HEK293 (cell line): ENCODE measurements around the gene OPN4.
A peak's percentile ranks its signal among the peaks of the same experiment; 100 is the strongest.

ENCODE experiments used
- CTCF ChIA-PET: fragments of 350-600 bp; formaldehyde crosslinking; extraction: SDS; loops from one replicate; lab custom pipeline; 2021; ENCODE audit warnings: antibody characterized with exemption; lab: Yijun Ruan, JAX
- POLR2A ChIA-PET: fragments of 300-600 bp; formaldehyde crosslinking; extraction: SDS; loops from one replicate; lab custom pipeline; 2020; ENCODE audit warnings: antibody characterized with exemption, inconsistent platforms; lab: Yijun Ruan, JAX
- H3K27ac ChIP-seq: fragments of 200-500 bp; sonication (Bioruptor generic); 2 replicates; pipeline ENCODE4 v1.5.1; 2014; ENCODE audit warnings: low read depth, low read length, control low read depth, inconsistent platforms; ENCODE audit errors: extremely low read depth
- H3K36me3 ChIP-seq, 2 experiments: fragments of 200-500 bp in 1 of 2; sonication (Bioruptor generic) in 1 of 2; 1 replicate in 1 of 2; 2 replicates in 1 of 2; pipeline ENCODE4 v1.5.1; 2014 to 2017; ENCODE audit warnings: inconsistent platforms in 2 of 2, low read length in 2 of 2; ENCODE audit not compliant: control insufficient read depth in 2 of 2, insufficient read depth in 1 of 2
- H3K4me1 ChIP-seq: fragments of 200-500 bp; sonication (Bioruptor generic); 2 replicates; pipeline ENCODE4 v1.5.1; 2014; ENCODE audit warnings: mild to moderate bottlenecking, low read length, inconsistent platforms; ENCODE audit not compliant: control insufficient read depth, insufficient read depth
- H3K4me3 ChIP-seq: 2 replicates; pipeline ENCODE4 v1.5.1; 2011; ENCODE audit warnings: low read depth, mild to moderate bottlenecking, control low read depth, low read length, moderate library complexity
- H3K9me3 ChIP-seq: fragments of 200-500 bp; sonication (Bioruptor generic); 2 replicates; pipeline ENCODE4 v1.5.1; 2014; ENCODE audit warnings: low read depth, low read length, inconsistent platforms; ENCODE audit not compliant: control insufficient read depth, insufficient read depth
- HOXA7 ChIP-seq: sonication (generic); formaldehyde crosslinking; IDR thresholded peaks from 2 replicates; pipeline ENCODE4 v1.8.1; 2022; ENCODE audit warnings: missing genetic modification reagents, borderline replicate concordance
- KLF9 ChIP-seq: fragments of 450-650 bp; formaldehyde crosslinking; IDR thresholded peaks from 2 replicates; pipeline ENCODE4 v1.5.1; 2016; ENCODE audit warnings: missing biosample characterization, missing genetic modification characterization, low read depth
- PRDM4 ChIP-seq: fragments of 450-650 bp; formaldehyde crosslinking; IDR thresholded peaks from 2 replicates; pipeline ENCODE4 v1.5.1; 2017; ENCODE audit warnings: missing biosample characterization, missing genetic modification characterization
- REPIN1 ChIP-seq: fragments of 450-650 bp; formaldehyde crosslinking; IDR thresholded peaks from 2 replicates; pipeline ENCODE4 v1.5.1; 2017; ENCODE audit warnings: missing biosample characterization, missing genetic modification characterization, low read depth
- ZBTB6 ChIP-seq: fragments of 450-650 bp; formaldehyde crosslinking; IDR thresholded peaks from 2 replicates; pipeline ENCODE4 v1.5.1; 2017; ENCODE audit warnings: missing biosample characterization, missing genetic modification characterization
- ZFP41 ChIP-seq: fragments of 450-650 bp; formaldehyde crosslinking; IDR thresholded peaks from 2 replicates; pipeline ENCODE4 v1.5.1; 2016; ENCODE audit warnings: missing biosample characterization, missing genetic modification characterization, borderline replicate concordance
- ZIC2 ChIP-seq: fragments of 450-650 bp; formaldehyde crosslinking; IDR thresholded peaks from 2 replicates; pipeline ENCODE4 v1.5.1; 2016; ENCODE audit warnings: missing biosample characterization, missing genetic modification characterization
- ZNF140 ChIP-seq: fragments of 450-650 bp; formaldehyde crosslinking; IDR thresholded peaks from 2 replicates; pipeline ENCODE4 v1.5.1; 2016; ENCODE audit warnings: missing biosample characterization, missing genetic modification characterization
- ZNF169 ChIP-seq: fragments of 450-650 bp; formaldehyde crosslinking; IDR thresholded peaks from 2 replicates; pipeline ENCODE4 v1.5.1; 2016; ENCODE audit warnings: missing biosample characterization, missing genetic modification characterization
- ZNF2 ChIP-seq: fragments of 450-650 bp; formaldehyde crosslinking; IDR thresholded peaks from 2 replicates; pipeline ENCODE4 v1.5.1; 2016; ENCODE audit warnings: missing biosample characterization, missing genetic modification characterization
- ZNF202 ChIP-seq: fragments of 450-650 bp; formaldehyde crosslinking; IDR thresholded peaks from 2 replicates; pipeline ENCODE4 v1.5.1; 2016; ENCODE audit warnings: missing biosample characterization, missing genetic modification characterization, borderline replicate concordance
- ZNF211 ChIP-seq: fragments of 450-650 bp; formaldehyde crosslinking; IDR thresholded peaks from 2 replicates; pipeline ENCODE4 v1.5.1; 2016; ENCODE audit warnings: low read depth, missing biosample characterization, missing genetic modification characterization
- ZNF223 ChIP-seq: fragments of 450-650 bp; formaldehyde crosslinking; IDR thresholded peaks from 2 replicates; pipeline ENCODE4 v1.5.1; 2016; ENCODE audit warnings: missing biosample characterization, missing genetic modification characterization
- ZNF248 ChIP-seq: fragments of 450-650 bp; formaldehyde crosslinking; IDR thresholded peaks from 2 replicates; pipeline ENCODE4 v1.5.1; 2017; ENCODE audit warnings: missing biosample characterization, missing genetic modification characterization
- ZNF302 ChIP-seq: fragments of 450-650 bp; formaldehyde crosslinking; IDR thresholded peaks from 2 replicates; pipeline ENCODE4 v1.5.1; 2016; ENCODE audit warnings: missing biosample characterization, missing genetic modification characterization, low read depth
- ZNF311 ChIP-seq: fragments of 450-650 bp; formaldehyde crosslinking; IDR thresholded peaks from 2 replicates; pipeline ENCODE4 v1.5.1; 2017; ENCODE audit warnings: missing biosample characterization, missing genetic modification characterization, borderline replicate concordance
- ZNF324 ChIP-seq: fragments of 450-650 bp; formaldehyde crosslinking; IDR thresholded peaks from 2 replicates; pipeline ENCODE4 v1.5.1; 2016; ENCODE audit warnings: missing biosample characterization, missing genetic modification characterization
- ZNF354C ChIP-seq: fragments of 450-650 bp; formaldehyde crosslinking; IDR thresholded peaks from 2 replicates; pipeline ENCODE4 v1.5.1; 2016; ENCODE audit warnings: missing biosample characterization, missing genetic modification characterization, low read depth, borderline replicate concordance
- ZNF362 ChIP-seq: fragments of 450-650 bp; formaldehyde crosslinking; IDR thresholded peaks from 2 replicates; pipeline ENCODE4 v1.5.1; 2016; ENCODE audit warnings: missing biosample characterization, missing genetic modification characterization
- ZNF433 ChIP-seq: fragments of 450-650 bp; formaldehyde crosslinking; IDR thresholded peaks from 2 replicates; pipeline ENCODE4 v1.5.1; 2016; ENCODE audit warnings: missing biosample characterization, missing genetic modification characterization, low read depth
- ZNF521 ChIP-seq: fragments of 450-650 bp; formaldehyde crosslinking; IDR thresholded peaks from 2 replicates; pipeline ENCODE4 v1.5.1; 2017; ENCODE audit warnings: missing biosample characterization, mild to moderate bottlenecking, missing genetic modification characterization
- ZNF530 ChIP-seq: fragments of 450-650 bp; formaldehyde crosslinking; IDR thresholded peaks from 2 replicates; pipeline ENCODE4 v1.5.1; 2016; ENCODE audit warnings: low read depth, missing biosample characterization, missing genetic modification characterization
- ZNF626 ChIP-seq: fragments of 450-650 bp; sonication (Bioruptor Pico); formaldehyde crosslinking; IDR thresholded peaks from 2 replicates; pipeline ENCODE4 v1.5.1; 2018; ENCODE audit warnings: missing biosample characterization, missing genetic modification characterization, inconsistent platforms
- ZNF670 ChIP-seq: fragments of 450-650 bp; formaldehyde crosslinking; IDR thresholded peaks from 2 replicates; pipeline ENCODE4 v1.5.1; 2016; ENCODE audit warnings: missing biosample characterization, missing genetic modification characterization, low read depth
- ZNF701 ChIP-seq: fragments of 450-650 bp; formaldehyde crosslinking; IDR thresholded peaks from 2 replicates; pipeline ENCODE4 v1.5.1; 2016; ENCODE audit warnings: missing biosample characterization, missing genetic modification characterization
- ZNF707 ChIP-seq: fragments of 450-650 bp; formaldehyde crosslinking; IDR thresholded peaks from 2 replicates; pipeline ENCODE4 v1.5.1; 2016; ENCODE audit warnings: missing biosample characterization, missing genetic modification characterization
- ZNF776 ChIP-seq: fragments of 450-650 bp; formaldehyde crosslinking; IDR thresholded peaks from 2 replicates; pipeline ENCODE4 v1.5.0; 2017; ENCODE audit warnings: missing biosample characterization, missing genetic modification characterization, borderline replicate concordance
- ZSCAN30 ChIP-seq: fragments of 450-650 bp; IDR thresholded peaks from 2 replicates; pipeline ENCODE4 v1.5.1; 2018; ENCODE audit warnings: missing biosample characterization, mild to moderate bottlenecking, missing genetic modification characterization, moderate library complexity

The OPN4 gene

GRCh38 chr10:86653987-86654386 is 360 bp upstream of the OPN4 start (continued):
- TF ChIP-seq ZNF248 (tag by site-specific recombination): 0 out of 2 replicates have a peak, but pooled peaks have one; percentile 77
- no peak for TF ChIP-seq ZNF324 (tag by site-specific recombination)
- no peak for TF ChIP-seq ZNF169 (tag by site-specific recombination)
- no peak for TF ChIP-seq ZNF311 (tag by site-specific recombination)
- peak; percentile 26; the same call in 1 of the 2 replicates for TF ChIP-seq PRDM4 (tag by site-specific recombination)
- TF ChIP-seq ZNF2 (tag by site-specific recombination): no peak
- peak; percentile 20; the same call in 1 of the 2 replicates for TF ChIP-seq ZNF707 (tag by site-specific recombination)
- no peak for TF ChIP-seq ZNF202 (tag by site-specific recombination)
- TF ChIP-seq ZNF776 (tag by site-specific recombination): 0 out of 2 replicates have a peak, but pooled peaks have one; percentile 88
- 0 out of 2 replicates have a peak, but pooled peaks have one; percentile 48 for TF ChIP-seq ZNF521 (tag by site-specific recombination)

- H3K9me3 ChIP-seq: no peaks in the 10 kb centered on the region
- TF ChIP-seq ZNF670 (tag by site-specific recombination): no peak
- no peak for TF ChIP-seq HOXA7
- TF ChIP-seq ZFP41 (tag by site-specific recombination): no peak
- TF ChIP-seq ZNF776 (tag by site-specific recombination): no peak
- no peak for TF ChIP-seq ZNF362 (tag by site-specific recombination)
- TF ChIP-seq ZNF324 (tag by site-specific recombination): no peak
- TF ChIP-seq KLF9 (tag by site-specific recombination): no peak
- TF ChIP-seq ZNF701 (tag by site-specific recombination): no peak
- no peak for TF ChIP-seq ZNF223 (tag by site-specific recombination)
- no peak for TF ChIP-seq ZSCAN30 (tag by site-specific recombination)
- no peak for TF ChIP-seq ZNF530
- TF ChIP-seq ZNF211: no peak
- no peak for TF ChIP-seq REPIN1 (tag by site-specific recombination)
- no peak for TF ChIP-seq ZIC2
- no peak for TF ChIP-seq ZNF302
- TF ChIP-seq ZNF433: no peak
- no peak for TF ChIP-seq ZBTB6 (tag by site-specific recombination)
- TF ChIP-seq ZNF140 (tag by site-specific recombination): no peak
- TF ChIP-seq ZNF354C (tag by site-specific recombination): no peak
- no peak for TF ChIP-seq ZNF626
- POLR2A ChIA-PET: no interaction called here
- CTCF ChIA-PET: interaction anchor here (0.6 kb wide), 1 partner anchor 26 kb away, joined by 3 read pairs; no protein-coding TSS in a partner anchor
- no peak overlapping the region for H3K4me3 ChIP-seq
- no peak overlapping the region for H3K27ac ChIP-seq
- 0 out of 2 replicates have a peak, but pooled peaks cover 4% of the 10 kb centered on the region for H3K4me1 ChIP-seq
- H3K36me3 ChIP-seq: no peaks in the 10 kb centered on the region
These were observed 810 bp downstream of the OPN4 start for GRCh38 chr10:86655173-86655540.
